HK-2 (cell line): ENCODE results near the gene FKBP15.
"Not testable (repeated sequence)": the region's sequence is repeated elsewhere in the genome, so short reads cannot be mapped to it uniquely, and the experiment has no call there.

ENCODE experiments used
- DNase-seq: peaks from one replicate; pipeline ENCODE4 v3.0.0-alpha.2; 2018; ENCODE audit not compliant: unreplicated experiment

The FKBP15 gene

DNA sequence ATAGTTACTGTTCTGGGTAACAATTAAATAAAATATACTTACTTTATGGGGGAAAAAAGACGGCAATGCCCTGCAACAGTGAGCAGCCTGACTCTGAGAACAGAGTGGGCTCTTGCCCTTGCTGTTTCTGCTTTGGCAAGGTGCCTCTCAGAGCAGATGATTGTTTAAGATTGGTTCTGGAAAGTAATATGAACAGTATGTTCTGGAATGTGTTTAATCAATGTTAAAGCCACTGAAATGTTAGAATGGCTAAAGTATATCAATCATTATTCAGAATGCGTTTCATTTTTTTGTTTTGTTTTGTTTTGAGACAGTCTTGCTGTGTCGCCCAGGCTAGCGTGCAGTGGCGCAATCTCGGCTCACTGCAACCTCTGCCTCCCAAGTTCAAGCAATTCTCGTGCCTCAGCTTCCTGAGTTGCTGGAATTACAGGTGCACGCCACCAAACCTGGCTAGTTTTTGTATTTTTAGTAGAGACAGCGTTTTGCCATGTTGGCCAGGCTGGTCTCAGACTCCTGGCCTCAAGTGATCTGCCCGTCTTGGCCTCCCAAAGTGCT is 14.7 kb upstream of the FKBP15 start:
- DNase-seq, result not testable (repeated sequence)

DNA sequence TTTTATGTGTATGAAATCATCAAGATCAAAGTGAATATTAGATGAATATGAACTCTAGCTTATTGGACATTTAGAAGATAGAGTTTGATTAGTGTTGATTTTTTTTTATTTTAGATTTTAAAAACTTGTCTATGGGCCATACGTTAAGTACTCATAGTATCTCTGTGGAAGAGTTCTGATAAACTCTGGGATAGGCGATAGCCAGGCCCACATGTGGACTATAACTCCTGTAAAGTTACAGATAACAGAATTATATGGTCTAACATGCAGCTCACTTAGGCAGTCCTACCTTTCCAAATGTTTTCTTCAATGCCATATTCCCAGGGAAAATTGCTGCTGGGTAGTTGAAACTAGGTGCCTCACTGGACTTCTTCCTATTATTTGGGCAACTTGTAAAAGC is 10.6 kb upstream of the FKBP15 start:
- DNase-seq, result no peak

DNA sequence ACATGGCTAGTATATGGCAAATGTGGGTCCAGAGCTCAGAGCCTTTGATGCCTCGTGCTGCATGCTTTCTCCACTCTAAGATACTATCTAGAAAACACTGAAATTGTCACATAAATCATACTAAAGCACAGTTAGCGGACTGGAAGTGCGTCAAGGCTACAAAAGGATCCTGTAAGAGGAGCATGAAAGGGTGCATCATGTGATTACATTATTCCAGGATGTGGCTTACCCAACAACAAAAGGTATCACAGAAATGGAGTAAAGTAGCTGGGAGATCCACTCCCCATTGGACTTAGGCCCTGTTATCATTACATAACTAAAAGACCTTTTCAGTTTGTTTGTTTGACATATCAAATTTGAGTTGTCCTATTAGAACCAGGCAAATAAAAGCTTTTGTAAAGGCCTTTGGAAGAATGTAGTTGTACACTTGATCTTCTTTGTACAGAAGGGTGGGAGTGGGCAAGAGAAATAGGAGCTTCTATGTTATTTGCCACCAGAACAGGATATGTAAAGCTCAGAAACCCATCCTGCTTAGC is 7.1 kb upstream of the FKBP15 start:
- no peak for DNase-seq

DNA sequence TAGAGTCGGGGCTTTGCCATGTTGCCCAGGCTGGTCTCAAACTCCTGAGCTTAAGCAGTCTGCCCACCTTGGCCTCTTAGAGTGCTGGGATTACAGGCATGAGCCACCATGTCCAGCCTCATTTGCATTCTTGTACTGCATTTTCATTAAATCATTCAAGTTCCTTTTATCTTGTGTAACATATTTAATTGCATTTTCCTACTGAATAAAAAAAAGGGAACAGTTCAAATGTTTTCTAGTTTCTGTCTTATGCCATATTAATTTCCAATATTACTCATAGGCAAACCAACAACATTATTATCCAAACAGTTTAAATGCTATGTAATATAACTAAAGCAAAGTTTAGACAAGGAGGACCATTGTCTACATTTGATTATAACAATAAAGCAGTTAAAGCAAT is 6.4 kb upstream of the FKBP15 start:
- no peak for DNase-seq

DNA sequence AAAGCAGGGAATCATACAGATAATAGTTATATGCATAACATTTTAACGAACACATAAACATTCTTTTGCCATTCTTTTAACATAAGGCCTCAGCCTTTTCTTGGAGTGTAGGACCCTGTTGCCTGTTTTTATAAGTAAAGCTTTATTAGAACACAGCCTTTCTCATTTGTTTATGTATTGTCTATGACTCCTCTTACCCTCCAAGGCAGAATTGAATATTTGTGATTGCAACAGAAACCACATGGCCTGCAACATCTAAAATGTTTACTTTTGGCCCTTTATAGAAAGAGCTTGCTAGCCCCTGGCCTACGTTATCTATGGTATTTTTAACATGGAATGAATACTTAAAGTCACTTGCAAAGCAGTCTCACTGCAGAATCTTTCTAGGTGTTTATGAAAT is 2.9 kb upstream of the FKBP15 start:
- no peak for DNase-seq

DNA sequence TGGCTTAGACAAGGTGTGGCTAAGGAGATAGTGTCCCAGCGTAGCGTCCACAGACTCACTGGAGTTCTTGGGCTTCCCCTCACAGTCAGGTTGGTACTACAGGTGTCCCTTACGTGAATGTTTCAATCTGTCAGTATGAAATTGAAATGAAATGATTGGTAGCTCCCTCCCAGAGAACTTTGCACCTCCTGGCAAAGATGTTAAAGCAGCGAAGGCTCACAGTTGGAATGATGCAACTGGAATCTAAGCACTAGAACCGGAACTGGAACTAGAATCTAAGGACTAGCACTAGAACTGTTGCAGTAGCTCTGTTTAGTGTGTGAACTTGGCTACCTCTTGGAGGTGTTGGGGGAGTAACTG is 1.4 kb upstream of the FKBP15 start:
- peak; percentile 2 for DNase-seq

DNA sequence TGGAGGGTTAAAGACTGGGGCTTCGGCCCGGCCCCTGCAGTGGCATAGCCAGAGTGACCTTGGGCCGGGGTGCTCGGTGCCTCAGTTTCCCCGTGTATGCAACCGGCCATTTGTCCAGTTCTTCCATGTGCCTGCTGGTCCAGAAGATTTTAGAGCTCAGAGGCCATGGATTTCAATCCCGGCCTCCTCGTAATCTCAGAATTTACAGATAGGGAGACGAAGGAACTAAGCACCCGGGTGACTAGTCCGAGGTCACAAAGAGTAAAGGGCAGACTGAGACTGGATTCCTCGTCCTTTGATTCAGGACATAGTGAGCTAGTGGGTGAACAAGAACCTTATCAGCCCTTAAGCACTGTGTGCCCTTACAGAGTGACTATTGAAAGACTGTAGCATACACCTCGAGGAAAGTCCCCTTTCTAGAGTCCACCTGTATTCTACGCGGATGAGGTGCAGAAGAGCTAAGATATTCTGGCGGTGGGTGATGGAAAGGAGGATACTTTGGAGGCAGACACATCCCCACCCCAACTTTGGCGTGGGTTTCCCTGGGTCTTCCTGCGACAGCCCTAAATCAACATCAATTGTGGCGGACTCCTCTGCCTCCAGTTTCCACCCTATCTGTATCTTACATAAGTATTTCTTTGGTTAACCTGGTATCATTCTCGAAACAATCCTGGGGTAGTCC is 864 bp upstream of the FKBP15 start:
- DNase-seq, result peak; percentile 7

DNA sequence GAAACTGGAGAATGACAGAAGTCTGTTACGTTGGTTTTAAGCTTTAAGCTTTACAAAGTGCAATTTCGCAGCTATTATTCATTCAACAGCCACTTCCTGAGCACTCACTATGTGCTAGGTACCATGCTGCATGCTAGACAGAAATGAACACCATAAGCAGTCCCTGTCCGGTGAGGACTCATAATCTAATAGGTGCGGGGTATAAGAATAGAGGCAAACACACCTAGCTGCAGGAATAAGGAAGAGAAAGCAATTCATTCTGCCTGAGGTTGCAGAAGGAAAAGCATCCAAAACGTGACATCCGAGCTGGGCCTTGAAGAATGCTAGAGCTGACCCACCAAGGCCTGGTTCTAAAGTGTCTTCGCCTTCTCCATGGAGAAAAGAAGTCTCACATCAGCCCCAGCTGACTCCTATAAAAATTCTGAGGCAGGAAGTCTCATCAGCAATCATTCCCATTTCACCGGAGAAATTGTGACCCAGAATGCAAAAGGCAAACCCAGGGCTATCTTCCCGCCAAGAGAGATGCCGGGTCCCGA is 542 bp downstream of the FKBP15 start:
- no peak for DNase-seq

DNA sequence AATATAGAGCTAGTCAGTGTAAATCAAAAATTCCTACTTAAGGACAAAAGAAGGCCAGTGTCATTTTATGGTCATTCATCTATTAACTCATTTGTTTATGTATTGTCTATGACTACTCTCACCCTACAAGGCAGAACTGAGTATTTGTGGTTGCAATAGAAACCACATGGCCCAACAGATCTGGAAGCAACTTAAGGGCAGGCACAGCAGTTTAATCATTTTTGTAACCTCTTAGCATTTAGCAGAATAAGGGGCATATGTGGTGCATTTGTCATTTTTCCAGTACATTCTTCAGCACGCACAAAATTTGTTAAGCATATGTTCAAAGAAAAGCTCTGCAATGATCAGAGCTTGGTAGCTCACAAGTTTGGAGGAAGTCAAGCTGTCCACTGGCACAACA is 1.1 kb downstream of the FKBP15 start:
- DNase-seq, result peak; percentile 6

DNA sequence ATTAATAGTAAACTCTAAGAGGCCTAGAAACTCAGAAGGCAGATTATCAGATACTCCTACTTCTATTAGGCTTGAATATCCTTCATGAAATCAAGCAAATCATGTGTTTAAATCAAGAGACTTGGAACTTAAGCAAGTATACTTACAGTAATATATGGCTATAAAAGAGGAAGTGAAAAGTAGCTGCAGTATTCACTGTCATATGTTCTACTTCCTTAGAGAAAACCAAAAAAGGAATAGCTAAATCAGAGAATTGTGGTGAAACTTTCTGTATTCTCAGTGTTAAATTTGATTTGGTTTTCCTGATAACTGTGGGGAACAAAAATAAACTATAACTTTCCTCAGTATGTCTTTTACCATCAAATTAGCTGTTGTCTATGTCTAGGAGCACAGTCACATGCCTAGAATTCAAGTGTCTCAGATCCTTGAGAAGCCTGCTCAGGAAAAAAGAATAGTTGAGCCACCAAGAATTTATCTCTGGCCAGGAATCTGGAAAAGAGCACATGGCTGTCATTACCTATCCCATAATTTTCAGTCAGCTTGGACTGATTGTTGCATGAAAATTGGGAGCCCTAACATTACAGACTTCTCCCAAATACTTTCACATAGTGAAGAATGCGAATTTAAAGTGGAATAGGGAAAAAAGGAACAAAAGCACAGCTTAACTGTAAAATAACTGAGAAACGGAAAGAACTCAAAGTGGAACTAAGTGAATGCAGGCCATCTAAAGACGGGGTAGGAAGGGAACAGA is 1.7 kb downstream of the FKBP15 start:
- DNase-seq, result no peak

DNA sequence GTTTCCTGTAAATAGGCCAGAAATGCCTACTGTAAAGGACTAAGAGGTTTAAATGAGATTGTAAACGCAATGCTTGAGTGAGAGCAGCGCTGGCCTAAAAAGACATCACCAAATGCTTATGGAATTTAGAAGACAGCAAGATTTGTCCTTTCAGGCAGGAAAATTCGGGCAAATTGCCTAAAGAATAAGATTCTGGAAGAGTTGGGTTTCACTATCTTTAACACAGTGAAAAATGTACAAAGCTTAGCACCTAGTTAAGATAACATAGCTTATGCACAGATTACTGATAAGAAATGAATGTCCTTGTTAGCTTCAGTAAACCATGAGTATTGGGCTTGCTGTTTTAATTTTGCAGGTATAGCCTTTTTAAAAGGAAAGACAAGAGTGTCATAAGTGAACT is 4.7 kb downstream of the FKBP15 start:
- no peak for DNase-seq

DNA sequence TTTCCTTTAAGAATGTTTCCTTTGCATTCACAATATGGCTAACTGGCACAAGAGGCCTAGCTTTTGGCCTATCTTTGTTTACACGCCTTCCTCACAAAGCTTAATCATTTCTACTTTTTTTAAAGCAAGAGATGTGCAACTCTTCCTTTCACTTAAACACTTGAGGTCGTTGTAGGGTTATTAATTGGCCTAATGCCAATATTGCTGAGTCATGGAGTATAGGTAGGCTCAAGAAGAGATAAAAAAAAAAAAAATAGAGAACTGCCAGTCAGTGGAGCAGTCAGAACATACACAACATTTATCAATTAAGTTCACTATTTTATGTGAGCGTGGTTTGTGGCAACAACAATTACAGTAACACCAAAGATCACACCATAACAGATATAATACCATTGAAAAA is 5.9 kb downstream of the FKBP15 start:
- no peak for DNase-seq

DNA sequence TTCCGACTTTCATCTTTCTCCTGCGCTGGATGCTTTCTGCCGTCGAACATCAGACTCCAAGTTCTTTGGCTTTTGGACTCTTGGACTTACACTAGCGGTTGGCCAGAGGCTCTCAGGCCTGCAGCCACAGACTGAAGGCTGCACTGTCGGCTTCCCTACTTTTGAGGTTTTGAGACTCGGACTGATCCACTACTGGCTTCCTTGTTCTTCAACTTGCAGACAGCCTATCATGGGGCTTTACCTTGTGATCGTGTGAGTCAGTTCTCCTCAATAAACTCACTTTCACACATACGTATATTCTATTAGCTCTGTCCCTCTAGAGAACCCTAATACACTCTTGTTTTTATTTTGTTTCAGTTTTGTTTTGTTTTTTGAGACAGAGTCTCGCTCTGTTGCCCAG is 10.3 kb downstream of the FKBP15 start:
- no peak for DNase-seq

DNA sequence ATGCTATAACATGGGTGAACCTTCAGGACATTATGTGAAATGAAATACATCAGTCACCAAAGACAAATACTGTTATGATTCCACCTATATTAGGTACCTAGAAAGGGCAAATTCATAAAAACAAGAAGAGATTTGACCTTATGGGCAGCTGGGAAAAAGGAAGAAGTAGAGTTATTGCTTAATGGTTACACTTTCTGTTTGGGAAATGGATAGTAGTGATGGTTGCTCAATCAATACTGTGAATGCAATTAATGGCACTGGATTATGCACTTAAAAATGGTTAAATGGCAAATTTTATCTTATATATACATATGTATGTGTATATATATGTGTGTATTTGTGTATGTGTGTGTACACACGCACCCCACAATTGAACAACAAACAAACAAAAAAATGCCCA is 15.2 kb downstream of the FKBP15 start:
- DNase-seq, result no peak

DNA sequence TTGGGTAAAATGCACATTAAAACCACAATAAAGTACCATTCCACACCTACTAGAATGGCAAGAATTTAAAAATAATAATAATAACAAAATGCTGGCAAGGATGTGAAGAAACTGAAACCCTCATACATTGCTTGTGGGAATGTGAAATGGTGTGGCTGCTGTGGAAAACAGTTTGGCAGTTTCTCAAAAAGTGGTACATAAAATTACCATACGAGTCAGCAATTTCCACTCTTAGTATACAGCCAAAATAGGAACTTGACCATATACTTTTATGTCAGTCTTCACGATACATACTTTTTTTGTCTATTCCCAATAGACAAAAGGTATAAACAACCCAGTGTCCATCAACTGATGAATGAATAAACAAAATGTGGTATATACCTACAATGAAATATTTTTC is 15.6 kb downstream of the FKBP15 start:
- DNase-seq, result no peak

DNA sequence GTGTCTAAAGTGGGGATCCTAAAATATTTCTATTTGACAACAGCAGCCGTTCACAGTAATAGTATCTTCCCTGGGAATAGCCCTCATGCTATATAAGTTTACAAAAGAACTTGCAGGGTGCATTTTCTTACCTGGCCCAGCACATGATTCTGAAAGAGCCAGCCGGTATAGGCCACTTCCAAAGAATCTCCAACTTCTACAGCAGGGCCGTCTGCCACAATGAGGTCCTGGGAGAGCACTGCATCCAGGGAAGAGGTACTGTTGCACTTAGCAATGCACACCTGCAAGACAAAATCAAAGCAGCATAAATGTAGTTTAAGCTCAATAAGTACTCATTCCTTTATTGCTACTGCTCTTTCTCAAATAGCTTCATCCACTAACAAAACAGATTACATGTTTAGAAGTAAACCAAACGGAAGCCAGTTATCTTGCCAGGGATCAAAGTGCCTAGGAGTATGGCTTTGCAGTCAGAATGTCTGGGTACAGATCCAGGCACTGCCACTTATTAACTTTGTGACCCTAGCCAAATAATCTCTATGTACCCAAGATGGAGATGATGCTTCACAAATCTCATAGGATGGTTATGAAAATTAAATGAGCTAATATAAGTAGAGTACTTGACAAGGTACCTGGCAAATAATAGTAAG is 21.3 kb downstream of the FKBP15 start:
- DNase-seq, result no peak

DNA sequence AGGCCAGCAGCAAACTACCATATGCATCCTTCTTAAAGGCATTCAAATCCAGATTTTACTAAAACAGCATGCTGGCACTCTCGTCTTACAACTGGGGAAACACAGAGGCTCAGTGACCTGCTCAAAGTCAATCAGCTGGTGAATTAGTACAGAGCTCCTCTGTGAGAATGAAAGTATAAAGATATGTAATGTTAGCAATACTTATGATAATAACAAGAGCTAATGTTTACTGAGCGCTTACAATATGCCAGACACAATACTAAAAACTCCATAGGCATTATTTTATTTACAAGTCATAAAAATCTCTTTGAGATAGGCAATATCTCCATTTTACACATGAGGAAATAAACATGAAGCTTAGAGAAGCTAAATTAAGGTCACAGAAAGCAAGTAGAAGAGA is 28.6 kb downstream of the FKBP15 start:
- DNase-seq, result no peak

DNA sequence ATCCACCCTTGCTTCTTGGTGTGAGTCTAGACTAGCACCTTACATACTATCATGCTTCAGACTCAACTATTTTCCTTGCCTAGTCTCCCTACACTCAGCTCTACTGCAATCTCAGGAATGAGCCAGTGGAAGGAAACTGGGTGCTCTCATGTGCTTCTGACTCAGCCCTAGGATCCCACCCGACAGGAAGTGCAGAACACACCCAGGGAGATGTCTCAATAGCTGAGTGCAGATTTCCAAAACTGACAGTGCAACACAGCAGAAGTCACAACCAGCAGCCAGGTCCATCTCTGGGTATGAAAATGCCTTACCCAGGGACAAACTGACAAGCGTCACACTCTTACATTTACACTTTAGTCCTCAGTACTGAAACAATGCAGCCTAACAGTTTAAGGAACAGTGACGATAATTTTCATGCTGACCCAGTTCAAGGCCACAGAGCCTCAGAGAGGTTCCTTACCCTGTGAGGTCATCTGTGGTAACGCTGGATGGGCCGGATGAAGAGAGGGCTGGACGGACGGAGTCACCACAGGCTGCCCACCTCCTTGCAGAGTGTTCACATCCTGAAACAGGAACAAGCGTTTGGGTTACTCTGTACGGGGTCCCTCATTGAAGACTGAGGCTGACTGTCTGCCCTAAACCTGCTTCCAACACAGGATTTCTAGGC is 33.0 kb downstream of the FKBP15 start:
- DNase-seq, result peak; percentile 62

DNA sequence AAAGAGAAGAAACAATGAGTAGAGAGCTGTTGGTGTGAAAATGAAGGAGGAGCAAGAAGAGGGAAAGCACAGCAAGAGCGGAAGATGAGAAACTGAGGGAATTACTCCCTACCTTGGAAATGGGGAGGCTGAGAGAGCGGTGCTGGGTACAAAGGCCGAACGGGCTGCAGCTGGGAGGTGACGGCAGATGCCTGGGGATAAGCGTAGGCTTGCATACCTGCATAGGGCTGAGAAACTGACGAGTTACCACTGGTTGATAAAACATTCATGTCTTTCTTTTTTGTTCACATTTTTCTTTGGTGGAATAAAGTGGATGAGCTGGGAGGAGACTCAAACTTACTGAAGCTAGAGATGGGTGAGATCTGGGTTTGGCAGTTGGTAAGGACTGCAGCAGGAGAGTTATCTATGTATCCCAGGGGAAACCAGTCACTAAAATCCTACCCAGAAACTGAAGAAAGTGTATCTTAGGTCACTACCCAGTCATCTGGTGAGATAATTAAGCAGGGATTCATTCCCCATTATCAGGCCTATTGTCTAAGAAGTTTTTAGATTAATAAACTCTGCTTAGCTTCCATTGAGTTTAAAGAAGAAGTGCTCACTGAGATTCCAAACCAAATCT is 34.8 kb downstream of the FKBP15 start:
- no peak for DNase-seq

DNA sequence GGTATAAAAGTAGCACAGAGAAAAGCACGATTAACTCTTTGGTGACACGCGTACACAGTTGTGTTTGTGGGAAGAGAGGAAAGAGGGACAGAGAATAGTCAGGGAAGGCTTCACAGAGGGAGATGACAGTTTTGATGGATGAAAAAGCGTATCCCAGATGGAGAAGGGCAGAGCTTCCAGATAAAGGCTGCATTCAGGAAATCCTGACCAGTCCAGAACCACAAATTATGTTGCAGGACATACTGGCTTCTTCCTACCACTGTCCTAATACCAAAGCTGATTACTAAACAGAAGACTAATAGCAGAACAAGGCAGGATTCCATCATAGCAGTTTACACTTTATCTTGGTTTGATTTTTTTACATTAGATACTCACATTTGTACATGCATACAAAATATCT is 35.8 kb downstream of the FKBP15 start:
- DNase-seq, result no peak

DNA sequence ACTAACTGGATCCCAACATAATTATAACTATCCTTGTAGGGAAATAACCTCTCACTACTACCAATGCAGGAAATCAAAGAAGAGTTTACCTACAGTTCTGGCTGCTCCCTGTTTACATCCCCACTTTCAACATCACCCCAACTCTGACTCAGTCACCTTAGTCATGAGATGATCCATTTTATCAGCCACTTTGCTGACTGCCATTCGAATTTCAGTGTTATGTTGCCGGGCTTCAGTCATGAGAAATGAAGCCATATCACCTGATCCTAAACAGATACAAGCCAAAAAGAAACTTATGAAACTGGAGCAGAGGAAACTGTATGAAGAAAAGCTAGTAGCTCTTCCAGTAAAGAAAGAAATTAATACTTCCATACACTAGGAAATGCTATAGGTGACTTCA is 36.5 kb downstream of the FKBP15 start:
- DNase-seq, result no peak
